ENCODE data around the gene WASF3.
"Not testable (repeated sequence)": the region's sequence is repeated elsewhere in the genome, so short reads cannot be mapped to it uniquely, and the experiment has no call there.

Gene WASF3

DNA sequence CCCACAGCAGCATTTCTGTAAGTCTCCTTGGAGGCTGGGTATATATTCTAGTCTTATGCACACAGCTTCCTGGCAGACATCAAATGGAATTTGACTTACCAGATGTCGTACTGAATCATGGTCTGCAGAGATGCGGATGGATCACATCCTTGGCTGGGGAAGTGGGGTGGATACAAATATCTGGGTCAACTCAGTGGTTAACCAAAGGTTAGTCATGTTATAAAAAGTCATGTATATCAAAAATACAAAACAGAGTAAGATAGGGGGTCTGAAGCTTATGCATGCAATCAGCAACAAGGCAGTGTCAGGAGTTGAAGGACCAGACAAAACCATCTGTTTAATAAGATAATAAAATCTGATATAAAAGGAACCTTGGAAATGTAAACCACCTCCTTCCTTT is 61.9 kb downstream of the WASF3 start:
- no peak overlapping the region for H3K9ac ChIP-seq (ENCODE audit: low read depth in 1 of 2, low read length in 2 of 2)
- H3K27me3 ChIP-seq (ENCODE audit: control insufficient read depth in 1 of 2, insufficient read depth in 2 of 2, low read length in 2 of 2): no peaks in the 10 kb centered on the region
- peaks cover 4 to 12% of the 10 kb centered on the region in 2 donors for H3K4me1 ChIP-seq (ENCODE audit: control insufficient read depth in 1 of 2, insufficient read depth in 2 of 2, low read length in 2 of 2)
- peaks cover 10 to 15% of the 10 kb centered on the region in 2 donors for H3K9me3 ChIP-seq (ENCODE audit: control insufficient read depth in 1 of 2, low read length in 2 of 2)
- no peak overlapping the region for H3K4me3 ChIP-seq (ENCODE audit: low read depth in 1 of 2, low read length in 2 of 2)
- H3K36me3 ChIP-seq (ENCODE audit: control insufficient read depth in 1 of 2, insufficient read depth in 2 of 2, low read length in 2 of 2): no peaks in the 10 kb centered on the region
- H3K27ac ChIP-seq (ENCODE audit: low read depth, low read length): no peak overlapping the region

DNA sequence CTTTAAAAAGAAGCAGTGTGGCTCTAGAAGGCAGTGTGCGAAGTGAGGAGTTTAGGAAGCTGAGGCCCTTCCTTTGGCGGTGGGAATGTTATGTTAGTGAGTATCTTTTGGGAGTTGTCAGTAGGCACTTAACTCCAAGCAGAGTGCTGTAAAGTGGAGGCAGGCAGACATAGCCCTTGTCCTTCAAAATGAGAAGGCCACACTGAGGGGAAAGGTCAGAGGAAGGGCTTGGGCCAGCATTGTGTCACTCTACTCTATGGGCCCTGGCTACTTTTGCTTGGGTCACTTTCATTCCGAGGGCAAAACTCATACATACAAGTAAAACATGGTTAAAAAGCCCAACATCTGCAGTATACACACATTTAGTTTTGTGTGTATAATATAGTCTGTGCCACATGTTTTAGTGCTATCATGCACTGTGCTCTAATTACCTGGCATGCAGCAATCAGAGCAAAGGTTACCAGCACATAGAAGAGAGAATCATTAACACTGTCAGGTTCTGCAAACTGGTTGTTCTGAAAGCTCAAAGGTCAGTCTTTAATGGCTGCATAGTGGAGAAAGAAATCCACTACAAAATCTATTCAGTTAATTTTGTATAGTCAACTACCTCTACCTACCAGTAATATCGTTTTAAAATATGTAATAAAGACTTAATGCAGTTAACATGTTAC is 64.4 kb downstream of the WASF3 start:
- Histone ChIP-seq H3K27me3 (ENCODE audit: control insufficient read depth in 1 of 2, insufficient read depth in 2 of 2, low read length in 2 of 2) (no peaks in the 10 kb centered on the region), H3K27ac (ENCODE audit: low read depth, low read length) (no peak overlapping the region), H3K4me3 (ENCODE audit: low read depth in 1 of 2, low read length in 2 of 2) (peak overlapping the region in 1 of 2 donors; percentile 2), H3K36me3 (ENCODE audit: control insufficient read depth in 1 of 2, insufficient read depth in 2 of 2, low read length in 2 of 2) (no peaks in the 10 kb centered on the region), H3K9me3 (ENCODE audit: control insufficient read depth in 1 of 2, low read length in 2 of 2) (peaks cover 20% of the 10 kb centered on the region in 2 donors), H3K9ac (ENCODE audit: low read depth in 1 of 2, low read length in 2 of 2) (no peak overlapping the region), H3K4me1 (ENCODE audit: control insufficient read depth in 1 of 2, insufficient read depth in 2 of 2, low read length in 2 of 2) (peaks cover 4 to 12% of the 10 kb centered on the region in 2 donors)

DNA sequence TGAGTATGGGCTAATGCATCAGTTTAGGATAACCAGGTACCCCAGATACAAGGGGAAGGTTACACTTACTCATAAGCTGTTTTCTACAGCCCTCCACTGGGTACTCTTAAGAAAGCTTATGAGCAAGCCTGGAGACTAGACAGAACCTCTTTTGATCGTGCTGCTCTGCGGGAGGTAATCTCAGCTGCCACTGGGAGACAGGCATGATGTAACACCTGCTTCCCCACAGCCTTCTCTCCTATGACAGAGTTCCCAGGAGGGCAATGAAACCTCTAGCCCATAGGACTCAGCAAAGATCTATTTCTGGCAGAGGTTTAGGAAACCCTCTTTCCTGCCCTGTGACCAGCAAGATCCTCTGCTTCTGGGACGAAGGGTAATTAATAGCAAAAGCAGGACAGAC is 65.6 kb downstream of the WASF3 start:
- peaks cover 4 to 12% of the 10 kb centered on the region in 2 donors for H3K4me1 ChIP-seq (ENCODE audit: control insufficient read depth in 1 of 2, insufficient read depth in 2 of 2, low read length in 2 of 2)
- H3K36me3 ChIP-seq (ENCODE audit: control insufficient read depth in 1 of 2, insufficient read depth in 2 of 2, low read length in 2 of 2): no peaks in the 10 kb centered on the region
- peaks cover 20% of the 10 kb centered on the region in 2 donors for H3K9me3 ChIP-seq (ENCODE audit: control insufficient read depth in 1 of 2, low read length in 2 of 2)
- H3K27me3 ChIP-seq (ENCODE audit: control insufficient read depth in 1 of 2, insufficient read depth in 2 of 2, low read length in 2 of 2): no peaks in the 10 kb centered on the region
- H3K27ac ChIP-seq (ENCODE audit: low read depth, low read length): no peak overlapping the region
- no peak overlapping the region for H3K4me3 ChIP-seq (ENCODE audit: low read depth in 1 of 2, low read length in 2 of 2)
- H3K9ac ChIP-seq (ENCODE audit: low read depth in 1 of 2, low read length in 2 of 2): no peak overlapping the region

DNA sequence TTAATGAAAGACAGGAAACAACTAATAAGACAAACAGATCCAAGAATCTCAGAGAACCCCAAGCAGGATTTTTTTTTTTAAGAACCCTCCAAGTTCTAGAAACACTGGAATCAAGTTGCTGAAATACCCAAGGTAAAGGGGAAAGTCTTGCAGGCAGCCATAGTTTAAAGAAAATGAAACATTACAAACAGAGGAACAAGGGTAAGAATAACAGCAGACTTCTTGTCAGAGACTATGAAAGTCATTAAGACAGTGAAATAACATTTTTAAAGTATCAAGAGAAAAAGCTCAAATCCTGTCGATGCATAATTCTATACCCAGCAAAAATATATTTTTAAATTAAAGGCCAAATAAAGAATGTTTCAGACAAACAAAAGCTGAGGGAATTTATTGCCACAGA is 67.1 kb downstream of the WASF3 start:
- Histone ChIP-seq H3K9me3 (ENCODE audit: control insufficient read depth in 1 of 2, low read length in 2 of 2) (peaks cover 20% of the 10 kb centered on the region in 2 donors), H3K36me3 (ENCODE audit: control insufficient read depth in 1 of 2, insufficient read depth in 2 of 2, low read length in 2 of 2) (no peaks in the 10 kb centered on the region), H3K4me3 (ENCODE audit: low read depth in 1 of 2, low read length in 2 of 2) (no peak overlapping the region), H3K27me3 (ENCODE audit: control insufficient read depth in 1 of 2, insufficient read depth in 2 of 2, low read length in 2 of 2) (no peaks in the 10 kb centered on the region), H3K9ac (ENCODE audit: low read depth in 1 of 2, low read length in 2 of 2) (no peak overlapping the region), H3K4me1 (ENCODE audit: control insufficient read depth in 1 of 2, insufficient read depth in 2 of 2, low read length in 2 of 2) (peaks cover 4 to 12% of the 10 kb centered on the region in 2 donors), H3K27ac (ENCODE audit: low read depth, low read length) (no peak overlapping the region)

DNA sequence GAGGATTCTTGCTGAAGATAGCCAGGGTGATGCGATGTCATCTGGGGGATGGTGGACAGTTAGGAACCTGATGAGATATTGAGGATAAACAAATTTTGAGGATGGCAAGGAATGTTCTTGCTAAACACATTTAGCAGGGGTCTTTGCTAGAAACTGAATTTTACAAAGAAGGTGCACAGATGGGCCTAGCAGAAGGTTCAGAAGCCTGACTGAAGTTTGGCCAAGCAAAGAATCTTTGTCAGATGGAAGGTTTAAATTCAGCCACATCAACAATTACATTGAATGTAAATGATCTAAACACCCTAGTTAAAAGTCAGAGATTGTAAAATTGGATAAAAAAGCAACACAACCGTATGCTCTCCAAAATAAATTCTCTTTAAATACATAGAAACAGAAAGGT is 68.8 kb downstream of the WASF3 start:
- no peak overlapping the region for H3K27ac ChIP-seq (ENCODE audit: low read depth, low read length)
- H3K4me1 ChIP-seq (ENCODE audit: control insufficient read depth in 1 of 2, insufficient read depth in 2 of 2, low read length in 2 of 2): peaks cover 4 to 6% of the 10 kb centered on the region in 2 donors
- no peak overlapping the region for H3K4me3 ChIP-seq (ENCODE audit: low read depth in 1 of 2, low read length in 2 of 2)
- no peaks in the 10 kb centered on the region for H3K36me3 ChIP-seq (ENCODE audit: control insufficient read depth in 1 of 2, insufficient read depth in 2 of 2, low read length in 2 of 2)
- H3K9ac ChIP-seq (ENCODE audit: low read depth in 1 of 2, low read length in 2 of 2): no peak overlapping the region
- no peaks in the 10 kb centered on the region for H3K27me3 ChIP-seq (ENCODE audit: control insufficient read depth in 1 of 2, insufficient read depth in 2 of 2, low read length in 2 of 2)
- peaks cover 20% of the 10 kb centered on the region in 2 donors for H3K9me3 ChIP-seq (ENCODE audit: control insufficient read depth in 1 of 2, low read length in 2 of 2)

DNA sequence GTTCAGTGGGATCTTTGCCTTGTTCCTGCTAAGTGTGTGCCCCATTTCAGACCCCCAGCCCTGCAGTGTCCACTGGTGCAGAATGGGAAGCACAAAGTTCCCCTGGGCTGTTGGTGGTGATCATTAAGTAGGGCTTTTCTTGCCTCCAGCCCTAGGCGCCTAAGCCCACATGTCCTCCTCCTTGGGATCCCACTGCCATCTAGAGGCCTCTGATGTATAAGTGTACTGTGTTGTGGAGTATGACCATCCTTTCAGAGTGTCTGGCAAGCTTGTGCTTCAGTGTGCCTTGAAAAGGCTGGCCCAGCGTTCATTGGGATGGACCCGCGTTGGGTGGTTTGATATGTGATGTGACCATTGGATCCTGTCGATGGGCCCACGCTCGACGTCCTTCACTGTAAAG is 71.2 kb downstream of the WASF3 start:
- H3K27ac ChIP-seq (ENCODE audit: low read depth, low read length): no peak overlapping the region

DNA sequence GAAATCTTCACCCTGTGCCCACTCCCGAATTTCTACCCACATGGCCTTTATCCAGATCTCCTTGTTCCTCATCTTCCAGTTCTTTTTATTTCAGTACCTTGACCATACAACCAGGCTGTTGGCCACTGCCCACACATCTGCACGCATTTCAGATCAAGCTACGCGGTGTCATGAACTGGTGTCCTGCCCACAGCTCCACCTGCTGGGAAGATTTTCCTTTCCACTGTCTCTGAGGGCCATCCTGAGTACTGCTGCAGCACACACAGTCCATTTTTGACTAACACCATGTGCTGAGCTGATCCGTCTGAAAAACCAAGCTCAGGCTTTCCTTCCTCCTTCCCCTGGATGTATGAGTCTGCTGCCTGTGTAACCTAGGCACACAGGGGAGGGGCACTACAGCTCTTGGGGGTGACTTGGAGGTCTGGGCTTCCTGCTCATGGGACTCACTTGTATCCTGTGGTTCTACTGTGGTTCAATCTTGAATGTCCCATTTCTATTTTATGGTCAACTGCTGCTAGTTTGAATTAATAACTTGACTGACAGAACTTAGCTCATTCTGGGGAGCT is 71.9 kb downstream of the WASF3 start:
- H3K9me3 ChIP-seq (ENCODE audit: control insufficient read depth in 1 of 2, low read length in 2 of 2): peaks cover 5 to 10% of the 10 kb centered on the region in 2 donors
- no peak overlapping the region for H3K4me3 ChIP-seq (ENCODE audit: low read depth in 1 of 2, low read length in 2 of 2)
- H3K27me3 ChIP-seq (ENCODE audit: control insufficient read depth in 1 of 2, insufficient read depth in 2 of 2, low read length in 2 of 2): no peaks in the 10 kb centered on the region
- no peaks in the 10 kb centered on the region for H3K4me1 ChIP-seq (ENCODE audit: control insufficient read depth in 1 of 2, insufficient read depth in 2 of 2, low read length in 2 of 2)
- H3K27ac ChIP-seq (ENCODE audit: low read depth, low read length): no peak overlapping the region
- no peak overlapping the region for H3K9ac ChIP-seq (ENCODE audit: low read depth in 1 of 2, low read length in 2 of 2)
- no peaks in the 10 kb centered on the region for H3K36me3 ChIP-seq (ENCODE audit: control insufficient read depth in 1 of 2, insufficient read depth in 2 of 2, low read length in 2 of 2)

More for the DNA sequence above, 71.2 kb downstream of the WASF3 start:
- no peaks in the 10 kb centered on the region for H3K27me3 ChIP-seq (ENCODE audit: control insufficient read depth in 1 of 2, insufficient read depth in 2 of 2, low read length in 2 of 2)
- no peaks in the 10 kb centered on the region for H3K36me3 ChIP-seq (ENCODE audit: control insufficient read depth in 1 of 2, insufficient read depth in 2 of 2, low read length in 2 of 2)
- H3K4me3 ChIP-seq (ENCODE audit: low read depth in 1 of 2, low read length in 2 of 2): no peak overlapping the region
- no peak overlapping the region for H3K9ac ChIP-seq (ENCODE audit: low read depth in 1 of 2, low read length in 2 of 2)
- H3K4me1 ChIP-seq (ENCODE audit: control insufficient read depth in 1 of 2, insufficient read depth in 2 of 2, low read length in 2 of 2): no peaks in the 10 kb centered on the region
- H3K9me3 ChIP-seq (ENCODE audit: control insufficient read depth in 1 of 2, low read length in 2 of 2): peaks cover 11 to 14% of the 10 kb centered on the region in 2 donors

DNA sequence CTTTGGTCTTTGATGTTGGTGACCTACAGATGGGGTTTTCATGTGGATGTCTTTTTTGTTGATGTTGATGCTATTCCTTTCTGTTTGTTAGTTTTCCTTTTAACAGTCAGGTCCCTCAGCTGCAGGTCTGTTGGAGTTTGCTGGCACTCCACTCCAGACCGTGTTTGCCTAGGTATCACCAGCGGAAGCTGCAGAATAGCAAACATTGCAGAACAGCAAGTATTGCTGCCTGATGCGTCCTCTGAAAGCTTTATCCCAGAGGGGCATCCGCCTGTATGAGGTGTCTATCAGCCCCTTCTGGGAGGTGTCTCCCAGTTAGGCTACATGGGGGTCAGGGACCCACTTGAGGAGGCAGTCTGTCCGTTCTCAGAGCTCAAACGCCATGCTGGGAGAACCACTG is 78.2 kb downstream of the WASF3 start:
- H3K4me1 ChIP-seq (ENCODE audit: control insufficient read depth in 1 of 2, insufficient read depth in 2 of 2, low read length in 2 of 2); H3K27ac ChIP-seq (ENCODE audit: low read depth, low read length); H3K36me3 ChIP-seq (ENCODE audit: control insufficient read depth in 1 of 2, insufficient read depth in 2 of 2, low read length in 2 of 2); H3K9ac ChIP-seq (ENCODE audit: low read depth in 1 of 2, low read length in 2 of 2); H3K9me3 ChIP-seq (ENCODE audit: control insufficient read depth in 1 of 2, low read length in 2 of 2); H3K27me3 ChIP-seq (ENCODE audit: control insufficient read depth in 1 of 2, insufficient read depth in 2 of 2, low read length in 2 of 2); H3K4me3 ChIP-seq (ENCODE audit: low read depth in 1 of 2, low read length in 2 of 2): not testable (repeated sequence)

DNA sequence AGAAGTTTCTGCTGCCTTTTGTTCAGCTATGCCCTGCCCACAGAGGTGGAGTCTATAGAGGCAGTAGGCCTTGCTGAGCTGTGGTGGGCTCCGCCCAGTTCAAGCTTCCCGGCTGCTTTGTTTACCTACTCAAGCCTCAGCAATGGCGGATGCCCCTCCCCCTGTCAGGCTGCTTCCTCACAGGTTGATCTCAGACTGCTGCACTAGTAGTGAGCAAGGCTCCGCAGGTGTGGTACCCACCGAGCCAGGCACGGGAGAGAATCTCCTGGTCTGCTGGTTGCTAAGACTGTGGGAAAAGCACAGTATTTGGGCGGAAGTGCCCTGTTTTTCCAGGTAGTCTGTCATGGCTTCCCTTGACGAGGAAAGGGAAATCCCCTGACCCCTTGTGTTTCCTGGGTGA is 78.6 kb downstream of the WASF3 start:
- not testable (repeated sequence) for H3K36me3 ChIP-seq (ENCODE audit: control insufficient read depth in 1 of 2, insufficient read depth in 2 of 2, low read length in 2 of 2); H3K9me3 ChIP-seq (ENCODE audit: control insufficient read depth in 1 of 2, low read length in 2 of 2); H3K27me3 ChIP-seq (ENCODE audit: control insufficient read depth in 1 of 2, insufficient read depth in 2 of 2, low read length in 2 of 2); H3K4me1 ChIP-seq (ENCODE audit: control insufficient read depth in 1 of 2, insufficient read depth in 2 of 2, low read length in 2 of 2); H3K27ac ChIP-seq (ENCODE audit: low read depth, low read length); H3K4me3 ChIP-seq (ENCODE audit: low read depth in 1 of 2, low read length in 2 of 2); H3K9ac ChIP-seq (ENCODE audit: low read depth in 1 of 2, low read length in 2 of 2)

DNA sequence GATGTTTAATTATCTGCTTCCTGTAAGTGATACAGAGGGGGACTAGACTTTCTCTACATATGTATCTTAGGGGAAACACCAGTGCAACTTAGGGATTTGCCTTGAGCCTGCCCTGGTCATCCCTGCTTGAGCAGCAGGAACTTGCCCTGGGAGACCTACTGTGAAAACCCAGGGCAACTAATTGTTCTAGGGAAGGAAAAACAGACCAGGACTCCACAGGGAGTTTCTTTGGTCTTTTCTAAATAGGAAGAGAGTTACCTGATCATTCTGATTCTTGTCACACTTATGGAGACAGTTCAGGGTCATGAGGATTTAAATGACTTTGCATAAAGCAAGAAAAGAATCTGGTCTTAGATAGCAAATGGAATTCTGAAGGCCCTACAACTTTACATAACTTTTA is 89.1 kb downstream of the WASF3 start:
- Histone ChIP-seq H3K27me3 (ENCODE audit: control insufficient read depth in 1 of 2, insufficient read depth in 2 of 2, low read length in 2 of 2) (no peaks in the 10 kb centered on the region), H3K27ac (ENCODE audit: low read depth, low read length) (no peak overlapping the region)

More for the DNA sequence above, 89.1 kb downstream of the WASF3 start:
- H3K36me3 ChIP-seq (ENCODE audit: control insufficient read depth in 1 of 2, insufficient read depth in 2 of 2, low read length in 2 of 2): no peaks in the 10 kb centered on the region
- H3K9ac ChIP-seq (ENCODE audit: low read depth in 1 of 2, low read length in 2 of 2): no peak overlapping the region
- H3K4me3 ChIP-seq (ENCODE audit: low read depth in 1 of 2, low read length in 2 of 2): no peak overlapping the region
- peaks cover 0 to 5% of the 10 kb centered on the region in 2 donors for H3K9me3 ChIP-seq (ENCODE audit: control insufficient read depth in 1 of 2, low read length in 2 of 2)
- H3K4me1 ChIP-seq (ENCODE audit: control insufficient read depth in 1 of 2, insufficient read depth in 2 of 2, low read length in 2 of 2): no peaks in the 10 kb centered on the region
